HepG2 (cell line): ENCODE results near the gene COPS7B. TPM values are rescaled to one million over a fixed set of nuclear protein-coding genes. Genes with fewer than 3 reads are reported as not detected.

Experiments
- ESRRA ChIP-seq: sonication (generic); formaldehyde crosslinking; IDR thresholded peaks from 2 replicates; pipeline ENCODE4 v1.5.1; 2020; ENCODE audit warnings: mild to moderate bottlenecking, low read depth, missing genetic modification reagents
- FOSL2 ChIP-seq: sonication (generic); formaldehyde crosslinking; IDR thresholded peaks from 2 replicates; pipeline ENCODE4 v1.4.0; 2020; ENCODE audit warnings: missing genetic modification reagents
- GZF1 ChIP-seq: sonication (generic); formaldehyde crosslinking; IDR thresholded peaks from 2 replicates; pipeline ENCODE4 v1.5.1; 2020; ENCODE audit warnings: mild to moderate bottlenecking, missing genetic modification reagents
- SAP130 ChIP-seq: IDR thresholded peaks from 2 replicates; pipeline ENCODE4 v1.6.1; 2016; ENCODE audit warnings: low read depth
- SP5 ChIP-seq: IDR thresholded peaks from 2 replicates; pipeline ENCODE4 v1.6.1; 2016; ENCODE audit warnings: low read depth, borderline replicate concordance
- SYNCRIP ChIP-seq: fragments of 200-400 bp; formaldehyde crosslinking; IDR thresholded peaks from 2 replicates; pipeline ENCODE4 v1.6.1; 2018; ENCODE audit warnings: mild to moderate bottlenecking, low read depth, low read length; ENCODE audit not compliant: insufficient read depth
- ZNF577 ChIP-seq: sonication (generic); formaldehyde crosslinking; IDR thresholded peaks from 2 replicates; pipeline ENCODE4 v1.4.0; 2020; ENCODE audit warnings: mild to moderate bottlenecking, low read depth, missing genetic modification reagents, borderline replicate concordance
- ZNF670 ChIP-seq: sonication (generic); formaldehyde crosslinking; IDR thresholded peaks from 2 replicates; pipeline ENCODE4 v1.8.0; 2022; ENCODE audit warnings: mild to moderate bottlenecking, missing genetic modification reagents, borderline replicate concordance
- ZNF703 ChIP-seq: sonication (generic); formaldehyde crosslinking; IDR thresholded peaks from 2 replicates; pipeline ENCODE4 v1.5.1; 2020; ENCODE audit warnings: missing genetic modification reagents, mild to moderate bottlenecking, moderate library complexity, borderline replicate concordance
- polyA plus RNA-seq, 8 experiments: library from polyadenylated mRNA; depleted of rRNA in 3 of 8; stranded (reverse) in 7 of 8; unstranded in 1 of 8; fragments of >200 nt; fragmentation: Illumina TruSeq in 4 of 8; extraction: Trizol in 4 of 8; gene quantifications; 2 replicates each; pipeline versions ENCODE4 v1.2.1 to v1.2.3, GENCODE V29; 2011 to 2016; ENCODE audit warnings: low read depth in 4 of 8, missing spikeins in 1 of 8, mixed read lengths in 1 of 8; ENCODE audit not compliant: insufficient read depth in 1 of 8
- total RNA-seq, 5 experiments: library from RNA; depleted of rRNA; stranded (reverse); fragments of >200 nt; fragmentation: Illumina TruSeq; extraction: Trizol; gene quantifications; 2 replicates each; pipeline ENCODE4 v1.2.3, GENCODE V29; 2016; ENCODE audit warnings: low read depth in 1 of 5
- TF ChIP-seq, protein P1 (sequence below): IDR thresholded peaks from 2 replicates; pipeline ENCODE4 v1.4.0; 2020; ENCODE audit warnings: mild to moderate bottlenecking, missing genetic modification reagents
- TF ChIP-seq, protein P2 (sequence below): sonication (generic); formaldehyde crosslinking; IDR thresholded peaks from 2 replicates; pipeline ENCODE4 v1.5.0; 2020; ENCODE audit warnings: mild to moderate bottlenecking, missing genetic modification reagents, borderline replicate concordance

The COPS7B gene
- total and polyA plus RNA-seq, 2 of the 13 experiments (the other 11 are each of a cell fraction or from before 2014, with no cell fraction given) = 30.6 to 62.7 TPM

DNA sequence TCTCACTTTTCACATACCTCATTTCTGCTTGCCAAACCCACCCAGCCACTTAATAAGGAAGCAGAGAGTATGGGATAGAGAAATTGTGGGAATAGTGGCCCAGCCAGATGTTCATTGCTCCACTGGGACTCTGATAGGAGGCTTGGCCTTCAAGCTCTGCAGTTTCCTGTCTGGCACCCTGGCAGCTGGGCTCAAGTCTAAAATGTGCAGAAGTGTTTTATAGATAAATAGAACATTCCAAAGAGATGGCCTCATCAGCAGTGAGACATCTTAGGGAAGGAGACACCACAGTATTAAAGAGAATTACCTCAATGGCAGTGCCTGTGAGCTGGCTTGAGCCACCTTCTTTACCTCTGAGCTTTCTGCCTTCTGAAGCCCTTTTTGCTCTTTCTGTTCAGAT, 24.7 kb downstream of the COPS7B start (continued):
- TF ChIP-seq, protein P1, sequence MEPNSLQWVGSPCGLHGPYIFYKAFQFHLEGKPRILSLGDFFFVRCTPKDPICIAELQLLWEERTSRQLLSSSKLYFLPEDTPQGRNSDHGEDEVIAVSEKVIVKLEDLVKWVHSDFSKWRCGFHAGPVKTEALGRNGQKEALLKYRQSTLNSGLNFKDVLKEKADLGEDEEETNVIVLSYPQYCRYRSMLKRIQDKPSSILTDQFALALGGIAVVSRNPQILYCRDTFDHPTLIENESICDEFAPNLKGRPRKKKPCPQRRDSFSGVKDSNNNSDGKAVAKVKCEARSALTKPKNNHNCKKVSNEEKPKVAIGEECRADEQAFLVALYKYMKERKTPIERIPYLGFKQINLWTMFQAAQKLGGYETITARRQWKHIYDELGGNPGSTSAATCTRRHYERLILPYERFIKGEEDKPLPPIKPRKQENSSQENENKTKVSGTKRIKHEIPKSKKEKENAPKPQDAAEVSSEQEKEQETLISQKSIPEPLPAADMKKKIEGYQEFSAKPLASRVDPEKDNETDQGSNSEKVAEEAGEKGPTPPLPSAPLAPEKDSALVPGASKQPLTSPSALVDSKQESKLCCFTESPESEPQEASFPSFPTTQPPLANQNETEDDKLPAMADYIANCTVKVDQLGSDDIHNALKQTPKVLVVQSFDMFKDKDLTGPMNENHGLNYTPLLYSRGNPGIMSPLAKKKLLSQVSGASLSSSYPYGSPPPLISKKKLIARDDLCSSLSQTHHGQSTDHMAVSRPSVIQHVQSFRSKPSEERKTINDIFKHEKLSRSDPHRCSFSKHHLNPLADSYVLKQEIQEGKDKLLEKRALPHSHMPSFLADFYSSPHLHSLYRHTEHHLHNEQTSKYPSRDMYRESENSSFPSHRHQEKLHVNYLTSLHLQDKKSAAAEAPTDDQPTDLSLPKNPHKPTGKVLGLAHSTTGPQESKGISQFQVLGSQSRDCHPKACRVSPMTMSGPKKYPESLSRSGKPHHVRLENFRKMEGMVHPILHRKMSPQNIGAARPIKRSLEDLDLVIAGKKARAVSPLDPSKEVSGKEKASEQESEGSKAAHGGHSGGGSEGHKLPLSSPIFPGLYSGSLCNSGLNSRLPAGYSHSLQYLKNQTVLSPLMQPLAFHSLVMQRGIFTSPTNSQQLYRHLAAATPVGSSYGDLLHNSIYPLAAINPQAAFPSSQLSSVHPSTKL = no peak
- TF ChIP-seq SYNCRIP (no peak), ESRRA (CRISPR knock-in tag) (no peak), SAP130 (no peak), GZF1 (CRISPR knock-in tag) (no peak), SP5 (CRISPR knock-in tag) (no peak), ZNF670 (no peak), FOSL2 (no peak), ZNF703 (CRISPR knock-in tag) (no peak), ZNF577 (no peak)
- TF ChIP-seq, protein P2, sequence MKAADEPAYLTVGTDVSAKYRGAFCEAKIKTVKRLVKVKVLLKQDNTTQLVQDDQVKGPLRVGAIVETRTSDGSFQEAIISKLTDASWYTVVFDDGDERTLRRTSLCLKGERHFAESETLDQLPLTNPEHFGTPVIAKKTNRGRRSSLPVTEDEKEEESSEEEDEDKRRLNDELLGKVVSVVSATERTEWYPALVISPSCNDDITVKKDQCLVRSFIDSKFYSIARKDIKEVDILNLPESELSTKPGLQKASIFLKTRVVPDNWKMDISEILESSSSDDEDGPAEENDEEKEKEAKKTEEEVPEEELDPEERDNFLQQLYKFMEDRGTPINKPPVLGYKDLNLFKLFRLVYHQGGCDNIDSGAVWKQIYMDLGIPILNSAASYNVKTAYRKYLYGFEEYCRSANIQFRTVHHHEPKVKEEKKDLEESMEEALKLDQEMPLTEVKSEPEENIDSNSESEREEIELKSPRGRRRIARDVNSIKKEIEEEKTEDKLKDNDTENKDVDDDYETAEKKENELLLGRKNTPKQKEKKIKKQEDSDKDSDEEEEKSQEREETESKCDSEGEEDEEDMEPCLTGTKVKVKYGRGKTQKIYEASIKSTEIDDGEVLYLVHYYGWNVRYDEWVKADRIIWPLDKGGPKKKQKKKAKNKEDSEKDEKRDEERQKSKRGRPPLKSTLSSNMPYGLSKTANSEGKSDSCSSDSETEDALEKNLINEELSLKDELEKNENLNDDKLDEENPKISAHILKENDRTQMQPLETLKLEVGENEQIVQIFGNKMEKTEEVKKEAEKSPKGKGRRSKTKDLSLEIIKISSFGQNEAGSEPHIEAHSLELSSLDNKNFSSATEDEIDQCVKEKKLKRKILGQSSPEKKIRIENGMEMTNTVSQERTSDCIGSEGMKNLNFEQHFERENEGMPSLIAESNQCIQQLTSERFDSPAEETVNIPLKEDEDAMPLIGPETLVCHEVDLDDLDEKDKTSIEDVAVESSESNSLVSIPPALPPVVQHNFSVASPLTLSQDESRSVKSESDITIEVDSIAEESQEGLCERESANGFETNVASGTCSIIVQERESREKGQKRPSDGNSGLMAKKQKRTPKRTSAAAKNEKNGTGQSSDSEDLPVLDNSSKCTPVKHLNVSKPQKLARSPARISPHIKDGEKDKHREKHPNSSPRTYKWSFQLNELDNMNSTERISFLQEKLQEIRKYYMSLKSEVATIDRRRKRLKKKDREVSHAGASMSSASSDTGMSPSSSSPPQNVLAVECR = no peak
- TF ChIP-seq, all 625 proteins: peak for 0
